Prostate gland (tissue), 2 donors: ENCODE data around the gene CCDC200.

Experiments used
- CTCF ChIP-seq, 4 experiments: fragments of 200-600 bp in 2 of 4; fragments of 450-650 bp in 2 of 4; sonication (generic) in 2 of 4; IDR thresholded peaks; 1 replicate in 3 of 4; 2 replicates in 1 of 4; pipeline ENCODE4 v1.5.1; 2016 to 2019; ENCODE audit warnings: antibody characterized with exemption in 4 of 4, mild to moderate bottlenecking in 2 of 4, moderate library complexity in 2 of 4
- POLR2A ChIP-seq: fragments of 450-650 bp; IDR thresholded peaks from one replicate; pipeline ENCODE4 v1.6.1; 2016; ENCODE audit warnings: antibody characterized with exemption, mild to moderate bottlenecking
- POLR2AphosphoS5 ChIP-seq: sonication (generic); formaldehyde crosslinking; IDR thresholded peaks from one replicate; pipeline ENCODE4 v1.6.1; 2017; ENCODE audit warnings: antibody characterized with exemption

DNA sequence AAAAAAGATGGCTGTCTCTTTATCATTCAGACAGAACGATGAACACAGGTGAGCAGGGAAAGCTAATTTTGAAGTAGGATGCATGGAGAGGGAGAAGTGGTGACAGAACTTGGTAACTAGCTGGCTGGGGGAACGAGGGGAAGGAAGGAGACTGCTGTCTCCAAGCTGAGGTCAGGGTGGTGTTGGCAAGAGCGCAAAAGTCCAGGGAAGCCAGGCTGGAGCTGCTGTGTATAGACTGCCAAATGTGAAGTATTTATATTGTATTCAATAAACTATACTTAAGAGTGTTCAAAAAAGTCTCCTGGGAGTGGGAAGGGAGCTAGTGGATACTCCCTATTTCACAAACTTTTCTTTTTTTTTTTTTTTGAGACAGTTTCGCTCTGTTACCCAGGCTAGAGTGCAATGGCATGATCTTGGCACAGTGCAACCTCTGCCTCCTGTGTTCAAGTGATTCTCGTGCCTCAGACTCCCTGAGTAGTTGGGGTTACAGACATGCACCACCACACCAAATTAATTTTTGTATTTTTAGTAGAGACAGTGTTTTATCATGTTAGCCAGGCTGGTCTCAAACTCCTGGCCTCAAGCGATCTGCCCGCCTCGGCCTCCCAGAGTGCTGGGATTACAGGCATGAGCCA, 8.6 kb downstream of the CCDC200 start:
- TF ChIP-seq POLR2A (no peak), CTCF (IDR thresholded peaks at IDR 0.05) (no peak), POLR2AphosphoS5 (no peak)
